AG08395 (cell line): ENCODE data around the gene ZNF19.
"Not testable (repeated sequence)": the region's sequence is repeated elsewhere in the genome, so short reads cannot be mapped to it uniquely, and the experiment has no call there.

Experiments used
- DNase-seq: peaks from one replicate; pipeline ENCODE4 v3.0.0; 2012; ENCODE audit warnings: mixed read lengths, low spot score

The ZNF19 gene

GRCh38 chr16:71489122-71489521 lies at the start of gene ZNF19:
Gene ZNF19 (minus strand): TSS chr16:71489324. CDS start chr16:71482114, 7,210 bp downstream.
- DNase-seq: no peak

GRCh38 chr16:71537643-71538042 lies 48.5 kb upstream of the ZNF19 start:
- peak; percentile 39 for DNase-seq

GRCh38 chr16:71536752-71537499 lies 47.8 kb upstream of the ZNF19 start:
- no peak for DNase-seq

DNA sequence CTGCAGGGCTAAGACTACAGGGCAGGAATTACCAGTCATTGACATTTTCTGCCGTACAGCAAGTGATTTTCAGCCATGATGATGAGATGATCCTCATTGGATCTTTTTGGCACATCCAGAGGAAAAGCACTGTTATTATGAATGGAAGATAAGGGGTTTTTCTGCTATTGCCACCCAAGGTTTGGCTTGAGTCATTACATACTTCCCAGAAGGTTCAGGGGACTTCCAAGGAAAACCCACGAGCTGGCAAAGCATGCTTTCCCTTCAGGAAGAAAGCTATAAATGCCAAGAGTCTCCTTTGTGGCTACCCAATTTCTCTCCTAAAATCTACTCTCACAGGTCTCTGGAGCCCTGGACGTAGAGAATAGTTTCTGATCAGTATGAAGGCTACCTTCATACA lies 43.2 kb upstream of the ZNF19 start:
- no peak for DNase-seq

- DNase-seq: no peak
Observed at GRCh38 chr16:71528863-71529262, 39.7 kb upstream of the ZNF19 start.

DNA sequence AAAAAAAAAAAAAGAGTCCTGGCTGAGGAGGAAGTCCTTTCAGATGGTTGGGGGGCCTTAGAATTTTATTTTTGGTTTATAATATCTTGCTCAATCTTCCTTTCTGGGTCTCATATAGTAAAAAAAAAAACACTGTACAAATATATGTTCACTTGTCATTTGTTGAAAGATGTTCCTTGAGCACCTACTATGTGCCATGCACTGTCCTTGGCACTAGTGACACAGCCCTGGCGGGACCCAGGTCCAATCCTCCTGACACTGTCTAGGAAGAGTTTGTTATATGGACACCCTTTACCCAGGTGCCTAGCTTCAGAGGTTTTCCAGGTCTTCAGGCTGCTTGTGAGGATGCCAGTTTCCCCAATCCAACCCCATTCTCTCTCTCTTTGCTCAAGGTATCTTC lies 39.1 kb upstream of the ZNF19 start:
- DNase-seq: no peak

DNA sequence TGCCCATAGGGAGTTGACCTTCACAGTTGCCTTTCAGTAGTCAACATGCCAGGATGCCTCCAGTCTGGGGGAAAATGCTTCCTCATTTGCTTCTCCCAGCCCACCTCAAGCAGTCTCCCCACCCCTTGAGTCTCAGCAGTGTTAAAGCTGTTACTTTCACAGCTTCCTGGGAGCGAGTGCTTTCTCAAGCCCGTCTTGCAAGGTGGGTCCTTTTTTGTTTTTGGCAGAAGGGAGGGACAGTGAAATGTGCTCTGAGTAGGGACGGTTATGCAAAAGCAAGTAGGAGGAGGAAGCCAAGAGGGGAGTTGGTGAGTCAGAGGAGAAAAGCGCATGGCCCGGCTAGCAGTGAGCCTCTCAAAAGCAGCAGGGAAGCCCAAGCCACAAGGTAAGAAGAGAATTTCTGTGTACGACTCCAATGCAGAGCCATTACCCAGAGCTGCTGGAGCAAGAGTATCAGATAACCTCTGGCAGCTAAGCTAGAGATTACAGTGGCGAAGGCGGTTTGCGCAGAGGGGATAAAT lies 37.0 kb upstream of the ZNF19 start, which contains the start of gene CHST4:
Gene CHST4 (plus strand): TSS at position 316 of the 521 bp plus-strand sequence. CDS start 10,252 bp downstream, outside the sequence.
- peak; percentile 82 for DNase-seq

- no peak for DNase-seq
Observed at GRCh38 chr16:71524566-71525553, 35.7 kb upstream of the ZNF19 start.

DNA sequence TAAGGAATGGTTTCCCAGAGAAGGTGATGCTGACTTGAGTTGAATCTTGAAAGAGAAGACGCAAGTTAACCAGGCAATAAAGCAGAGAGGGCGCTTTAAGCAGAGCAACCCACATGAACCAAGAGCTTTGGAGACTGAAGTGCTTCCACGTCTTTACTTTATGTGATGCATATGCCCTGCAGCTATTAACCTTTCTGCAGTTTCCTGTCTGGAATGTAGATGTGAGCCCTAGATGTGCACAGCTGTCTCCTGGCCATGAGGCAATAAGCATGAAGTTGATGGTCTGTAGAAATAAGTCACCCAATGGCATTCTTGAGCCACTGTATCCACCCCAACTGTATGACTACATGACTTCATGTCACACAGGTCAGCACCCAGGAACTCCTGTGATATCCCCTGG lies 31.4 kb upstream of the ZNF19 start:
- no peak for DNase-seq

DNA sequence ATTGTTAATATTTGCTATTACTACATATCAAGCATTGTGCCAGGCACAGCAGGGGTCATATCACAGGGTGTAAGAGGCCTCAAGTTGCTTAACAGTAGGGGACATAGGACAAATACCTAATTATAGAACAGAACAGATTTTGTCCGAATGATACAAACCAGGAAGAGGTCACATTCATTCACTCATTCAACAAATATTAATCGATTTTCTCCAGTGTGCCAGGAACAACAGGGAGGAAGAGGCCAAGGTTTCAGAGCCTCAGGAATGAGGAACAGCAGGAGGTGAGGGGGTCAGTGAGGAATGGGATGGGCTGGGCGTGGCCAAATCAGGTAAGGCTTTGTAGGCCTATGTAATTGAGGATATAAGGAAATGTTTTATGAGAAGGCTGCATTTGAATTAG lies 25.9 kb upstream of the ZNF19 start:
- no peak for DNase-seq

GRCh38 chr16:71514476-71514875 lies 25.4 kb upstream of the ZNF19 start:
- no peak for DNase-seq

GRCh38 chr16:71513302-71513701 lies 24.2 kb upstream of the ZNF19 start:
- DNase-seq: no peak

DNA sequence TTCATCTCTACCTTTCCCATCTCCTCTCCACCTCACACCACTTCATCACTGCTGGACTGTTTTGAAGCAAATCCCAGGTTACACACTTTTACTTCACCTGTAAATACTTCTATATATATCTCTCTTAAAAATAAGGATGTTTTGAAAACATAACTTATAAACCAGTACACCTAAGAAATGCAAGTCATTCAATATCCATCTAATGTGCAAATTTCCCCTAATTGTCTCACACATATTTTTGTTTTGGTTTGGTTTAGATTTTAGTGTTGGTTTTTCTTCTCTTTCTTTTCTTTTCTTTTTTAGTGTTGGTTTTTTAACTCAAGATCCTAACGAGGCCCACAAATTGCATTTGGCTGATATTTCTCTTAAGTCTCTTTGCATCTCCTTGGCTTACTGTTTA lies 17.9 kb upstream of the ZNF19 start:
- DNase-seq: no peak

- no peak for DNase-seq
Observed at GRCh38 chr16:71504901-71505300, 15.8 kb upstream of the ZNF19 start.

GRCh38 chr16:71504051-71504450 lies 14.9 kb upstream of the ZNF19 start:
- not testable (repeated sequence) for DNase-seq

- no peak for DNase-seq
Observed at GRCh38 chr16:71501547-71501946, 12.4 kb upstream of the ZNF19 start.

- DNase-seq: no peak
Observed at GRCh38 chr16:71500964-71501363, 11.8 kb upstream of the ZNF19 start.

DNA sequence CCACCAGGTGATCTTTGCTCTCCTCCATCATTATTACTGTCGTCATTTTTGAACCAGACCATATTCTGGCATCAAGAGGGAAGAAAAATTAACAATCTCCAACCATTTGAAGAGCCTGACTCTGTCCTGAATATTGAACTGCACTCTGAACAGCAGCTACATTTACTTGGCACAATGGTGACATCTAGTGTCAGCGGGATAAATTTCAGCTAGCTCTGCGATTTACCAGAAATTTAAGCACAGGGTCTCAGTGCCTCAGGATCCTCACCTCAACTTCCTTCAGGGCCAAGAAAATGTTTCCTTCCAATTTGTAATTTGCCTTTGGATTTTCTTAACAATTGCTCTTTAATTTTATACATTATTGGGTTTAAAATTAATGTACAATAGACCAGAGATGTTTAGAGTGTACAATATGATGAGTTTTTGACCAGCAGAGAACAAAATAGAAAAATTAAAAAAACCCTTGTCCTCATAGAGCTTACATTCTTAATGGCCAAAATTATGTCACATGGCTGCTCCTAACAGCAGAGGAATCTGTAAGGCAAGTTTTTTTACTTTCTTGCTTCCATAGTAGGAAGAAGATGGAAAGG lies 10.7 kb upstream of the ZNF19 start:
- peak; percentile 76 for DNase-seq

DNA sequence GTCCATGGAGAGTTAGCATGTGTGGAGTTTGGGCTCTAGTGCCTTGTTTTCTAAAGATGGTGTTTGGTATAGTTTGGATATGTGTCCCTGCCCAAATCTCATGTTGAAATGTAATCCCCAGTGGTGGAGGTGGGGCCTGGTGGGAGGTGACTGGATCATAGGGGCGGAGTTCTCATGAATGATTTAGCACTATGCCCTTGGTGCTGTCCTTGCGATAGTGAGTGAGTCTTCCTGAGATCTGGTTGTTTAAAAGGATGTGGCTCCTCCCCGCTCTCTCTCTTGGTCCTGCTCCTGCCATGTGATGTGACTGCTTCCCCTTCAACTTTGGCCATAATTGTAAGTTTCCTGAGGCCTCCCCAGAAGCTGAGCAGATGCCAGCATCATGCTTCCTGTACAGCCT lies 8.9 kb upstream of the ZNF19 start:
- DNase-seq: no peak

GRCh38 chr16:71493213-71493612 lies 4.1 kb upstream of the ZNF19 start:
- DNase-seq: no peak

GRCh38 chr16:71492786-71493185 lies 3.7 kb upstream of the ZNF19 start:
- no peak for DNase-seq

DNA sequence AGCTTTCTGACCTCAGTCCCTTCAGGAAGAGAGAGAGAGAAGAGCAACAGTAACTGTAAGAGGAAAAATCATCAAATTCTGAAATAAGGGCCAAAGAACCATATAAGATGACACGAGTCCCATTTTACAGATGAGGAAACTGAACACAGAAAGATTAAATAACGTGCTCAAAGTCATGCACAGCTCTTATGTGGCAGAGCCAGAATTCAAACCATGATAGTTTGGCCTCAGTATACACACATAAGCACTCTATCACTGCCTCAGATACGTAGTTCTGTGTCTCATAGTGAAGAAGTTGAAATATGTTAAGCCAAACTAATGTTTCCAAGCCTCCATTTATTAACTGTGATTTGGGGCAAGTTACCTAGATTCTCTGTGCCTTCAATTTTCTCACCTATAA lies 1.9 kb upstream of the ZNF19 start:
- no peak for DNase-seq
